Measurements from ENCODE around the gene APOC3.

Gene APOC3

DNA sequence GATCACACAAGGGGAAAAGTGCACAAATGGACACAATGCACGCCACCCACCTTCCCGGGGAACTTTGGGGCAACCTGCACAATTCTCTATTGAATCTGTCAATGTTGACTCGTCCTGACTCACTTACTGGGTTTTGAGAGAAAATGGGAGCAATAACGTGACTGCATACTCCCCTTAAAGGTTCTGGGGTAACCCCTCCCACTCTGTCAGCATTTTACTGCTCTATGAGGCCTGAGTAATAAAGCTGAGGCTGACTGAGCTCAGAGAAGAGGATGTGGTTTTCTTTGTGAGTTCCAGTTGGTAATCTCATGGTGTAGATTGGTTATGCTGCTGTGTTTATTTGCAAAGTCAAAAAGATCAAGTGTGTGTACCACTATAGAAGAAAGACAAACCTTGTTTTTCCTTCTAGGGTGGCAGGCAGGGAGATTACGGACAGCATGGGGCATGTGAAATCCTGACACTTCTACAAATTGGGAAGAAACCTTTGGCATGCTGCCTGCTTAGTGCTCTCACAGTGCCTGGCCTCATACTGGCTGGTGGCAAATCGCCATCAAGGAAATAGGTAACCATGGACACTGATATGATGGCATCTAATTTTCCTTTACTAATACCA is 23.9 kb downstream of the APOC3 start:
- H3K9ac ChIP-seq, result no peak overlapping the region
- H3K9me3 ChIP-seq (ENCODE audit: control insufficient read depth, low read length), result no peaks in the 10 kb centered on the region
- TF ChIP-seq, protein P1, sequence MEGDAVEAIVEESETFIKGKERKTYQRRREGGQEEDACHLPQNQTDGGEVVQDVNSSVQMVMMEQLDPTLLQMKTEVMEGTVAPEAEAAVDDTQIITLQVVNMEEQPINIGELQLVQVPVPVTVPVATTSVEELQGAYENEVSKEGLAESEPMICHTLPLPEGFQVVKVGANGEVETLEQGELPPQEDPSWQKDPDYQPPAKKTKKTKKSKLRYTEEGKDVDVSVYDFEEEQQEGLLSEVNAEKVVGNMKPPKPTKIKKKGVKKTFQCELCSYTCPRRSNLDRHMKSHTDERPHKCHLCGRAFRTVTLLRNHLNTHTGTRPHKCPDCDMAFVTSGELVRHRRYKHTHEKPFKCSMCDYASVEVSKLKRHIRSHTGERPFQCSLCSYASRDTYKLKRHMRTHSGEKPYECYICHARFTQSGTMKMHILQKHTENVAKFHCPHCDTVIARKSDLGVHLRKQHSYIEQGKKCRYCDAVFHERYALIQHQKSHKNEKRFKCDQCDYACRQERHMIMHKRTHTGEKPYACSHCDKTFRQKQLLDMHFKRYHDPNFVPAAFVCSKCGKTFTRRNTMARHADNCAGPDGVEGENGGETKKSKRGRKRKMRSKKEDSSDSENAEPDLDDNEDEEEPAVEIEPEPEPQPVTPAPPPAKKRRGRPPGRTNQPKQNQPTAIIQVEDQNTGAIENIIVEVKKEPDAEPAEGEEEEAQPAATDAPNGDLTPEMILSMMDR (IDR thresholded peaks at IDR 0.05), result no peak
- no peaks in the 10 kb centered on the region for H3K36me3 ChIP-seq (ENCODE audit: control insufficient read depth, insufficient read depth, low read length)
- no peak overlapping the region for H2AFZ ChIP-seq
- no peak overlapping the region for H3K4me3 ChIP-seq (ENCODE audit: low read depth, low read length)
- H3K79me2 ChIP-seq, result no peaks in the 10 kb centered on the region
- H3K4me2 ChIP-seq (ENCODE audit: low read length), result no peak overlapping the region
- H3K27ac ChIP-seq, result no peak overlapping the region
- no peaks in the 10 kb centered on the region for H3K4me1 ChIP-seq
- H3K27me3 ChIP-seq (ENCODE audit: control insufficient read depth, insufficient read depth, low read length), result no peaks in the 10 kb centered on the region

DNA sequence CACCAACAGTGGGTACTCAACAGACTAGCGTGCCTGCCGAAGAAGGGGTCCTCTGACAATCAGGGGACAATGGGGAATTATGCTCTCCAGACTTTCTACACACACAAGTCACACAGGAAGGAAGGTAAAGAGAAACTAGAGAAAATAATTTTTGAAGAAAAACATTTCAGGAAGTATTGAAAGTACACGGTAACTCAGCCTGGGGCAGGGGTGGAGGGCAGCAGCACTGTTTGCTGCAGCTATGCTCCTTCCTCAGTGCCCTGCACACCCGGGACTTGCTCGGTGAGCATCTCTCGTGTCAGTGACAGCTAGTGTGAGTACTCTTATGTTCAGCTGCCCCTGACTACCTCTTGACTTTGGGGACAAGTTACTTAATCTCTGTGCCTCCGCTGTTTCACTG is 25.7 kb downstream of the APOC3 start:
- H3K4me1 ChIP-seq, result no peaks in the 10 kb centered on the region
- H3K4me3 ChIP-seq (ENCODE audit: low read depth, low read length), result no peak overlapping the region
- H3K79me2 ChIP-seq, result no peaks in the 10 kb centered on the region
- no peak overlapping the region for H3K4me2 ChIP-seq (ENCODE audit: low read length)
- no peaks in the 10 kb centered on the region for H3K27me3 ChIP-seq (ENCODE audit: control insufficient read depth, insufficient read depth, low read length)
- H3K9ac ChIP-seq, result no peak overlapping the region
- no peaks in the 10 kb centered on the region for H3K36me3 ChIP-seq (ENCODE audit: control insufficient read depth, insufficient read depth, low read length)
- H3K9me3 ChIP-seq (ENCODE audit: control insufficient read depth, low read length), result no peaks in the 10 kb centered on the region
- no peak overlapping the region for H2AFZ ChIP-seq
- no peak overlapping the region for H3K27ac ChIP-seq
- TF ChIP-seq, protein P1 (IDR thresholded peaks at IDR 0.05), result no peak

GRCh38 chr11:116856423-116856822 is 26.7 kb downstream of the APOC3 start:
- Histone ChIP-seq H3K27me3 (ENCODE audit: control insufficient read depth, insufficient read depth, low read length) (no peaks in the 10 kb centered on the region), H3K4me3 (ENCODE audit: low read depth, low read length) (no peak overlapping the region), H3K4me2 (ENCODE audit: low read length) (no peak overlapping the region), H3K4me1 (no peaks in the 10 kb centered on the region), H2AFZ (no peak overlapping the region), H3K9me3 (ENCODE audit: control insufficient read depth, low read length) (no peaks in the 10 kb centered on the region), H3K9ac (no peak overlapping the region), H3K27ac (no peak overlapping the region), H3K79me2 (no peaks in the 10 kb centered on the region), H3K36me3 (ENCODE audit: control insufficient read depth, insufficient read depth, low read length) (no peaks in the 10 kb centered on the region)
- TF ChIP-seq, protein P1 (IDR thresholded peaks at IDR 0.05), result no peak

DNA sequence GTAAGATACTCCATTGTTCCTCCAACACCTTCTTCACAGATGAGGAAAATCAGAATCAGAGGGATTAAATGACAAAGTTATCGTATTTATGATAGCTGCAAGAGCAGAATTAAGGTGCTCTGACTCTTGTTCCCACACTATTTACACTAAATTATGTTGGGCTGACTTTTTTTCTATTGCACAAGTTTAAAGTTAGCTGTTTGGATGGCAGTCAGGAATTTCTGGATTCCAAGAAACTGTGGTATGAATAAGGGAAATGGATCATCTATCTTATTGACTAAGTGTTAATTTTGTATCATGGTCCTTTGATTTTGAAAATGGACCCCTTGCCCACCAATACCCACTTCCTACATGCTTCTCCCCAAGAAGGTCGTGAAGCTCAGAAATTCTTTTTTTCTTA is 27.6 kb downstream of the APOC3 start:
- Histone ChIP-seq H3K9ac (no peak overlapping the region), H3K36me3 (ENCODE audit: control insufficient read depth, insufficient read depth, low read length) (no peaks in the 10 kb centered on the region), H3K4me3 (ENCODE audit: low read depth, low read length) (no peak overlapping the region), H3K9me3 (ENCODE audit: control insufficient read depth, low read length) (no peaks in the 10 kb centered on the region), H3K4me2 (ENCODE audit: low read length) (no peak overlapping the region), H2AFZ (no peak overlapping the region), H3K27me3 (ENCODE audit: control insufficient read depth, insufficient read depth, low read length) (no peaks in the 10 kb centered on the region), H3K4me1 (no peaks in the 10 kb centered on the region), H3K27ac (no peak overlapping the region), H3K79me2 (no peaks in the 10 kb centered on the region)
- TF ChIP-seq, protein P1 (IDR thresholded peaks at IDR 0.05), result no peak

- H3K27me3 ChIP-seq (ENCODE audit: control insufficient read depth, insufficient read depth, low read length), result no peaks in the 10 kb centered on the region
- no peaks in the 10 kb centered on the region for H3K79me2 ChIP-seq
- no peak overlapping the region for H3K4me2 ChIP-seq (ENCODE audit: low read length)
- H2AFZ ChIP-seq, result no peak overlapping the region
- H3K9me3 ChIP-seq (ENCODE audit: control insufficient read depth, low read length), result no peaks in the 10 kb centered on the region
- TF ChIP-seq, protein P1 (IDR thresholded peaks at IDR 0.05), result no peak
- no peak overlapping the region for H3K9ac ChIP-seq
- H3K4me3 ChIP-seq (ENCODE audit: low read depth, low read length), result no peak overlapping the region
- H3K4me1 ChIP-seq, result no peaks in the 10 kb centered on the region
- no peaks in the 10 kb centered on the region for H3K36me3 ChIP-seq (ENCODE audit: control insufficient read depth, insufficient read depth, low read length)
- H3K27ac ChIP-seq, result no peak overlapping the region
Measured at GRCh38 chr11:116857936-116858335, 28.2 kb downstream of the APOC3 start.
